ENCODE data around the gene DHRSX.

DNA sequence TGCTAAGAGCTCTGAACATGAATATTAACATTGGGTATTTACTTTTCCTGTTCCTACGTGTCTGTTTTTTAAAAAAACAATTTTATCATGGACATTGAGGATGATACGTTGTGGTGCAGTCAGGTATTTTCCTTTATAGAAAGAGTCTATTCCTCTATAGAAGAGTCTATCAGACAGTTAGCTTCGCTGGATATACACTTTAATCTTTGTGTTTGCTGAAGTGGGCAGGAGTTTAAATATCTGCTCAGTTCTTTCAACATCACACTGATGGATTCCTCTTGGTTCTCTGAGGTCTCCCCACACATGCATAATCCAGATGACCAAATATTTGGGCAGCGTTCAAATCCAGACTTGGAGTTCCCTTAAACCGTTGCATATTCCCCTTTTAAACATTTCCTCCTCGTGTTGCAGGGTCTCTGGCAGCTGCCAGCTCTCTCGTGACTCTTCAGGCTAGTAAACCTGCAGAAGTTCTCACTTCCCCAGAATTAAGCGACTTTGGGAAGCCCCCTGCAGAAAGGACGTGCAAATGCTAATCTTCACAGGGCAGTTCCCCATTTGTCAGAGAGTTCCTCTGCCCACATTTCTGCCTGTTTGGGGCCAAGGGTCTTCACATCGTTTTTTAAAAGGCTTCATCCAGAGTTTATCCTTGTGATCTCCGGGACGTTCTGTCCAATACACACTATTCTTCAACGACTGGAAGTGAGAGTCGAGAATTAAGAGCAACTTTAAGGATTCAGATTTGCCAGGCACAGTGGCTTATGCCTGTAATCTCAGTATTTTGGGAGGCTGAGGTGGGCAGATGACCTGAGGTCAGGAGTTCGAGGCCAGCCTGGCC lies 20.5 kb upstream of the DHRSX start:
- TF ChIP-seq, protein P1, sequence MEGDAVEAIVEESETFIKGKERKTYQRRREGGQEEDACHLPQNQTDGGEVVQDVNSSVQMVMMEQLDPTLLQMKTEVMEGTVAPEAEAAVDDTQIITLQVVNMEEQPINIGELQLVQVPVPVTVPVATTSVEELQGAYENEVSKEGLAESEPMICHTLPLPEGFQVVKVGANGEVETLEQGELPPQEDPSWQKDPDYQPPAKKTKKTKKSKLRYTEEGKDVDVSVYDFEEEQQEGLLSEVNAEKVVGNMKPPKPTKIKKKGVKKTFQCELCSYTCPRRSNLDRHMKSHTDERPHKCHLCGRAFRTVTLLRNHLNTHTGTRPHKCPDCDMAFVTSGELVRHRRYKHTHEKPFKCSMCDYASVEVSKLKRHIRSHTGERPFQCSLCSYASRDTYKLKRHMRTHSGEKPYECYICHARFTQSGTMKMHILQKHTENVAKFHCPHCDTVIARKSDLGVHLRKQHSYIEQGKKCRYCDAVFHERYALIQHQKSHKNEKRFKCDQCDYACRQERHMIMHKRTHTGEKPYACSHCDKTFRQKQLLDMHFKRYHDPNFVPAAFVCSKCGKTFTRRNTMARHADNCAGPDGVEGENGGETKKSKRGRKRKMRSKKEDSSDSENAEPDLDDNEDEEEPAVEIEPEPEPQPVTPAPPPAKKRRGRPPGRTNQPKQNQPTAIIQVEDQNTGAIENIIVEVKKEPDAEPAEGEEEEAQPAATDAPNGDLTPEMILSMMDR (IDR thresholded peaks at IDR 0.05), result no peak
- TF ChIP-seq EZH2 (IDR thresholded peaks at IDR 0.05), result no peak

Data from neural progenitor cell (in vitro differentiated cells).